NCI-H187 treated with DMSO at 0.1 percent for 48 hours (cell line): ENCODE results near the gene PGR.
"Not testable (repeated sequence)": the region's sequence is repeated elsewhere in the genome, so short reads cannot be mapped to it uniquely, and the experiment has no call there.

Experiments
- DNase-seq: peaks from one replicate; lab custom pipeline; 2025; lab: John Stamatoyannopoulos, UW

Gene PGR

DNA sequence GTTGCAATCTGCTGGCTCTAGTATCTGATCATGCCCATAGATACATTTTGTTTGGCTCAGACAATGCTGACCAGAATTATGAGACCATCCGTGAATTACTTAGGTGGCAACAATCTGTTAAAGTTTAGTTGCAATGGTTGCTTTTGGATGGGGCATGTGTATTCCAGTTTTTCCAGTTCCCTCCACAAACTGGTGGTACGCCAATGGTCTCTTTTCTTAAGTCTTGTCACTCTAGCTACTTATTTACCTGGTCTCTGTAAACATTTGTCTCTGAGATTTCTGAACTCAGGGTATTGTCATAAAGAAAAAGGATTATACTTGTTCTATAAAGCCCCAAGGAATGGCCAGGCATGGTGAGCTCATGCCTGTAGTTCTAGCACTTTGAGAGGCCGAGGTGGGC lies 65.9 kb downstream of the PGR start:
- DNase-seq, result no peak

DNA sequence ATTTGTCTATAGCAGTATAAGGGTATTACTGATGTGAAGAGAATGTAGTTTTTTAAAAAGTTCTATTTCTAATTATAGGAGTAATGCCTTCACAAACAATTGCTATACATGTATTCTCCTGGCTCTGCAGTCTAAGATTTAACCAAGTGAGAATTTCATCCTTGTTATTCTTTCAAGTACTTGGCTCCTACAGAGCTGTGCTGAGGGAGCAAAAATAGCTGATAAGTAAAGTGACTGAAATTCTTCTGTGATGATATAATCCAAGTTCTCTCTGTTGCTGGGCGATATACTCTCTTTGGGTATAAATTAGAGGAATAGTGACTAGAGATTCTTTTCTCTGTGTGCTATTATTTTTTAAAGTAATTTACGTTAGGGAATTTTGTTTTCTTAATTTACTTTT lies 68.0 kb downstream of the PGR start:
- DNase-seq, result no peak

DNA sequence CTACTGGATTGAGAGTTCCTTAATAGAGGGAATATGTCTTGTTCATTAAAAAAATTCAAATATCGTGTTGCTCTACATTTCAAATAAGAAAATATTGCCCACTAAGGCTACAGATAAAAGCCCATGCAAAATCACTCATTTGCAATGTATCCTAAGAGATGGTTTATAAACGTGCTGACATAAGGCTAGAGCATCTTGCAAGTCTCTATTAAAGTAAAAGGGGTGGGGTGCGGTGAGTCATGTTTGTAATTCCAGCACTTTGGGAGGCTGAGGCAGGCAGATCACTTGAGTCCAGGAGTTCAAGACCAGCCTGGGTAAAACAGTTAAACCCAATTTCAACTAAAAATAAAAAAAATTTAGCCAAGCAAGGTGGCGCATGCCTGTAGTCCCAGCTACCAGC lies 70.3 kb downstream of the PGR start:
- DNase-seq, result no peak

DNA sequence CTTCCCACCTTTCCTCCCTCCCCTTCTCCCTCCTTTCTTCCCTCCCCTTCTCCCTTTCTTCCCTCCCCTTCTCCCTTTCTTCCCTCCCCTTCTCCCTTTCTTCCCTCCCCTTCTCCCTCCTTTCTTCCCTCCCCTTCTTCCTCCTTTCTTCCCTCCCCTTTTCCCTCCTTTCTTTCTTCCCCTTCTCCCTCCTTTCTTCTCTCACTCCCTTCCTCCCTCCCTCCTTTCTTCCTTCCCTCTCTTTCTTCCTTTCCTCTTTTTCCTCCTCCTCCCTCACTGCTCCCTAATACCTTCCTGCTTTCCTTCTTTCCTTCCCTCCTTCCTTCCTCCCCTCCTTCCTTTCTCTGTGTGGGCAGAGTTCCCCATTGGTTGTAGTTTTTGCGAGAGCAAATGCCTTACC lies 76.1 kb downstream of the PGR start:
- no peak for DNase-seq

DNA sequence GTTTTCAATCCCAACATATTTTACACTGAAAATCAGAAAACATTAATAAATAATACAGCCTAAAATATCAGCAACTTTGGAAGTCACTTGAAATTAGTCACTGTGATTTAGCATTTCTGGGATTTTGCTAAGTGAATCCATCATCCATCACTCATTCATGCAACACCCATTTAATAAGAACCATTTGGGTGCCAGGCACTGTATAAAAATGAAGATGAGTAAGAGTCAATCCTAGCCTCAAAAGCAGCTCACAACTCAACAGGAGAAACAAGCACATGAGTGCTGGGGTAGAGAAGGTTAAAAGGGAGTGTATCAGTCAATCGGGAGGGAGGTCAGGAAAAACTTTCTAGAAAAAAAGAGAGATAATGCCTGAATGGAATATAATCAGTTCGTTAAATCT lies 77.9 kb downstream of the PGR start:
- no peak for DNase-seq

DNA sequence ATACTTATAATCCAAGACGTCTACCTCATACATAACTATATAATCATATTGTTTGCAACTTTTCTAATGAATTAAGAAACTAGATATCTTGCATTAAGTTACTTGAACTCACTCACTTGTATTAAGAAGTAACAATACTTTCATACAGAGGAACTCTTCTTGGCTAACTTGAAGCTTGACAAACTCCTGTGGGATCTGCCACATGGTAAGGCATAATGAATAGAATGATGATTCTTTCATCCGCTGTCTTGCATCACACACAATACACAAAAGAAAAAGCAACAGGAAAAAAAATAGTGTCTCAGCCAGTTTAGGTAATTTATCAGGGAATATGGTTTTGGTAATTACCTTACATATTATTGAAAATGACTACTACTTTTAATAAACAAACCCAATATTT lies 79.8 kb downstream of the PGR start:
- no peak for DNase-seq

DNA sequence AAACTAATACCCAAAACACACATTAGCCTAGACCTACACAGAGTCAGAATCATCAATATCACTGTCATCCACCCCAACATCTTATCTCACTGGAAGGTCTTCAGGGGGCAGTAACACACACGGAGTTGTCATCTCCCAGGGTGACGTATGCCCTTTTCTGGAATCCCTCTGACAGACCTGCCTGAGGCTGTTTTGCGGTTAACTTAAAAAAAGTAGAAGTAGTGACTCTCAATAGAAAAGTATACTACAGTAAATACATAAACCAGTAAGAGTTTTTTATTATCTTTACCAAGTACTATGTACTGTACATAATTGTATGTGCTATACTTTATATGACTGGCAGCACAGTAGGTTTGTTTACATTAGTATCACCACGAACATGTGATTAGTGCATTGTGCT lies 80.5 kb downstream of the PGR start:
- no peak for DNase-seq

DNA sequence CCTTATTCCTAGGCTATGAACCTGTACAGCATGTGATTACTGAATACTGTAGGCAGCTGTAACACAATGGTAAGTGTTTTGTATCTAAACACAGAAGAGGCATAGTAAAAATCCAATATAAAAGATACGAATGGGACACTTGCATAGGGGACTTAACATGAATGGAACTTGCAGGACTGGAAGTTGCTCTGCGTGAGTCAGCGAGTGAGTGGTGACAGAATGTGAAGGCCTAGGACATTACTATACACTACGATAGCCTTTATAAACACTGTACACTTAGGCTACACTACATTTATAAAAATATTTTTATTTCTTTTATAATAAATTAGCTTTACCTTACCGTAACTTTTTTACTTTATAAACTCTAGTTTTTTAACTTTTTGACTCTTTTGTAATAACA lies 81.1 kb downstream of the PGR start:
- no peak for DNase-seq

DNA sequence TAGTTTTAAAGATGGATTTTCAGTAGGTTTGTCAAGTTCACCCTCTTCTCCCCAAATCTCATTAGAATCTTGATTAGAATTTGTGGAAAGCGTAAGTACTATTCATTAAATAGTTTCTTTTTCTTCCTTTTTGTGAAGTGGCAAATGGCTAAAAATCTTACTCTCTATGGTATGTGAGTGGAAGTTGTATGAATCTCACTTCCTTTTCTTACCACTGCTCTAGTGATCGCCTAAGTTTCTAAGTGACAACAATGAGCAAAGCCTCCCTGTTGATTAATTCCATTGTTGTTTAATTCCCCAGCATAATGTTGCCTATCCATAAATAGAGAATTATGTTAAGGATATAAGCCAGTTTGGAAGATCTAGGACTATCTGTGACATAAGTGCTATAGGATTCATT lies 82.7 kb downstream of the PGR start:
- DNase-seq, result no peak

DNA sequence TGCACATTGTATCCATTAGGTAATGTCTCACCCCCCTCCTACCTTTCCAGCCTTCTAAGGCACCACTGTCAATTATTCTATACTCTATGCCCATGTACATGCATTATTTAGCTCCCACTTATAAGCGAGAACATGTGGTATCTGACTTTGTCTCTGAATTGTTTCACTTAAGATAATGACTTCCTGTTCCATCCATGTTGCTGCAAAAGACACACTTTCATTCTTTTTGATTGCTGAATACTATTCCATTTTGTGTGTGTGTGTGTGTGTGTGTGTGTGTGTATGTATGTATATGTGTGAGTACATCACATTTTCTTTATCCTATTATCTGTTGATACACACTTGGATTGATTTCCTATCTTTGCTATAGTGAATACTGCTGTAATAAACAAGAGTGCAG lies 84.2 kb downstream of the PGR start:
- no peak for DNase-seq

DNA sequence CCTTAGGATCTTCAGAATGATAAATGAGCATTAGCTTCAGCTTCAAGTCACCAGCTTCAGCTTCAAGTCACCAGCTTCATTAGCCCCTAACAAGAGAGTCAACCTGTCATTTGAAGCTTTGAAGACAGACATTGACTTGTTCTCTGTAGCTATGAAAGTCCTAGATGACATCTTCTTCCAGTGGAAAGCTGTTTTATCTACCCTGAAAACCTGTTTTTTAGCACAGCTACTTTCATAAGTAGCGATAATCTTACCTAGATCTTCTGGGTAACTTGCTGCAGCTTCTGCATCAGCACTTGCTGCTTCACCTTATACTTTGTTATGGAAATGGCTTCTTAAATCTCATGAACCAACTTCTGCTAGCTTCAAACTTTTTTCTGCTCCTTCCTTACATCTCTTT lies 85.7 kb downstream of the PGR start:
- no peak for DNase-seq

DNA sequence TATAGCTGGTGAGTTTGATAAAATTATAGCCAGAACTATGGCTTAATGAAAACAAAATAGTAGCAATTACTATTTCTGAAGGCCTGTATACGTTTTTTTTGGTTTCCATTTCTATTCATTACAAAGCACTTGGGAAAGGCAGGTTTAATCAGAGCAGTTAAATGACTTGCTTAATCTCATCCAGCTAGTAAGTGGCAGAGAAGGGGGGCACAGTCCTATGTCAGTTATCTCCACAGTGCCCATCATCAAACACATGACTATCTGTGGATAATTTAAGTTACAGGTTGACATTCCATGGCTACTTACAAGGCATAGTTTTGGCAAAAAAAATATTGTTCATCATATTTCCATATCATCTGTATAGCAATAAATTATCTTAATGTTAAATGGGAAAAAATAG lies 93.7 kb downstream of the PGR start:
- no peak for DNase-seq

DNA sequence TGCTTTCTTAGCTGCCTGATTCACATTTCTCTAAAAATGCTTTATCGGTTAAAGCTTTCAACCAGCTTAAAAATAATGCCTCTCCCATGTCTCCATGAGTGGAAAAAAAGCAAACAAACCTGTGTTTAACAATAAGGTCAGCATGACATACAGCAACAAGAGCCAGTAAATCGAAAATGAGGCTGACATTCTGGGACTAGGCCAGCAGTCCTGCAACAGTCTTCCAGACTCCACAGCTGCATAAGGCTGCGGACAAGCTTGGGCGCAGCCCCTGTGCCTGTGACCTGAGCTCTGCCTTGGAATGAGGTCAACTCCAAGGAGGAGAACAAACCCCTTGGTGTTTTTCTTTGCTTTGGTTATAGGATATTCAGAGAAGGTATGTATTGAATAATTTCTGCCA lies 95.5 kb downstream of the PGR start:
- no peak for DNase-seq

DNA sequence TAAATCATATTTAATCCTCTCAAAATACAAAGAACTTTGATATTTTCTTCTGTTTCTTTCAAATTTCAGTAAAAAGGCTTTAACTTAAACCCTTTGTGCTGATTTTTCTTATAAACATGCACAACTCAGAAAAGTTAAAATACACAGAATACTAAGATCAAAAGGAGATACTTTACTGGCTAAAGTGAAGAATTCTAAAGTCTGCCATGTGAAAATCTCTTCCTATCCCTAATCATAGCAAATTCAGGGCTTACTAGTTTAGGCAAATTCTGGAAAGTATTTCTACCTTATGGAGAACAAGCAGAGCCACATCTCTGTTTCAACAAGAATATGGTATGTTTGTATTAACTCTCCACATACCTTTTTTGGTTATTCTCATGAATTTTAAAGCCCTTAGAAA lies 96.6 kb downstream of the PGR start:
- no peak for DNase-seq

DNA sequence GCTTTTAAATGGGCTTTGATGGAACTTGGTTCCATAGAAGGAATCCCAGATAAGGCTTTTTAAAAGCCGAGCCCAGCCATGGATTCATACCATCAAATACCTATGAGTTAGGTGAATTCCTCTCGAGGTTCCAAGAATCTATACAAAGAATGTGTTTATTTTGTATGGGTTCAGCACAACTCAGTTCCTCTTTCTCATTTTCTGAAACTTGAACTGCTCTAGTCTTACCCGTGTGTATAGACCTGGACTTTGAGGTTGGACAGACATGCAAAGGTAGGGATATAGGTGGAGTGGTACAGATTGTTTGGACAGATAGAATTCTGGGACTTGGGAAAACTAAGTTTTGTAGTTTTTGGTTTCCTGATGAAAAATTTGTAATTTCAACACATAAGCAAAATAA lies 97.9 kb downstream of the PGR start:
- DNase-seq, result no peak

DNA sequence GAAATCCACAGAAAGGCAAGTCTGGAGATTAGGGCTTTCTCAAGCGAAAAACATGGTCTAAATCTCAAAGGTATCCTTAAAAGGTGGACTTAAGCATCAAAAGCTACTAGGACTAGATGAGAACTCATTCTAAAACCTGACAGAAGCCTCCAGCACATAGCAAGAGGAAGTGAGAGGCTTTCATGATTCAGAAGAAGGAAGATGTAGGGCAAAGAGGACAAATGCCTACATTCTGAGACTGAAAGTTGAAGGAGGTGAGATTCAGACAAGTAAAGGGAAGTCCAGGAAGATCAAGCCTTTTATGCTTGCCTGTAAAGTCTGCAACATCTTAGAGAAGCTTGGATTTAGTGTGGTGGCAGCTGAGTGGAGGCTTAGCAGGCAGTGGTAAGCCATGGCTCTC lies 98.9 kb downstream of the PGR start:
- DNase-seq, result no peak

DNA sequence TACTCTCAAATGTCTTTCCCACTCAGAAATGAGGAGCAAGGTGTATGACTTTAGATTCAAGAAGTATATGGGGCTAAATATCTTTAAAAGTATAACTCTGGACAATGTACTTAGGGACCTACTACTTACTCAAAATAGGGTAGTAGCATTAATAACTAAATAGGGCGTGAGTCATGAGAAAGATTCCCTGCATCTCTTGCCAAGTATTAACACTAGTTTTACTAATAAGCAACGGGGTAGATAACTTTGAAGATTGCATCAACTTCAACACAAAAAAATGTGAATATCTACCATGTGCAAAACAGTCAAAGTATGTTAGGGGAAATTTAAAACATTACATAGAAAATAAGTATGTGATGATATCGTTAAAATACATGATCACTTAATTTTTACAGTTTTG lies 99.6 kb downstream of the PGR start:
- no peak for DNase-seq

DNA sequence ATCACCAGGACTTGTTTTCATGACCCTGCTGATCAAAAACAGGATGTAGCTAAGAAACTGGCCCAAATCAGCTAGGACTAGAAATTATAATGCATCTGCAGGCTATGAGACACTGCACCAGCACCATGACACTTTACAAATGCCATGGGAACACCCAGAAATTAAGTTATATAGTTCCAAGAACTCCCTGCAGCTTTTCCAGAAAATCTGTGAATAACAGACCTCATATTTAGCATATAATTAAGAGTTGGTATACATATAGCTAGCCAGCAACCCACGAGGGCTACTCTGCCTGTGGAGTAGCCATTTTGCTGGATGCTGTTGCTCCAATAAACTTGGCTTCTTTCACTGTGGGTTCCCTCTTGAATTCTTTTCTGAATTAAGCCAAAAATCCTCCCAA lies 101.0 kb downstream of the PGR start:
- no peak for DNase-seq

DNA sequence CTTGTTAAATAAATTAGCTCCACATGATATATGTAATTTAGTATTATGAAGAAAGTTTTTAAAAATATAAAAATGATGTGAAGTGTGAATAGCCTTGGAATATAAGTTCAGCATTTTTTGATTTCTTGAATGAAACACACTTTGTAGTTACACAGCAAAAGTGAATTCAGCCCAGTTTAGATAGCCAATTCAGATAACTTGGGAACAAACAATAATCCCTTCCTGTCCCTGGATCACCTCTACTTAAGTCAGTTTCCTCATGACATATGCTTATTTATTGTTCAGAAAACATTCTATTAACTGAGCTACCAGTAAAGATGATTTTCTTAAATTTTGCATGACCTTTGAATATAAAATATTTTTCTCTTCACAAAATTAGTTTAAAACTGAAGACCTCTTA lies 107.4 kb downstream of the PGR start:
- DNase-seq, result no peak

DNA sequence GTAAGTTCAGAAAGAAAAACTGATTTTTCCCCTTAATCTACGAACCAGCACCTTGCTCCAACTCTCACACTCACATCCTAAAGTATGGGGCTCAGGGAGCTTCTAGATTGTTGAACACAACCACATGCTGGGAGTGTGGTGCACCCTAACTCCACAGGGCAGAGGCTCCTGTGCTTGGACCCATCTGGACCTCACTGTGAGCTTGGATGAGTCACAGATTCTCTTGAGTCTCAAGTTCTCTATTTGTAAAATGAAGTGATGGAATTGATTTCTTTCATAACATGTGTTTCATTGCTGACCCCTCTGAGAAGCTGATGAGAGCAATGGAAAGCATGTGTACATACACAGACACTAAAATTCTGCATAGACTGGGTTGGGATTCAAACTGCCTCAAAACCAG lies 109.7 kb downstream of the PGR start:
- no peak for DNase-seq

DNA sequence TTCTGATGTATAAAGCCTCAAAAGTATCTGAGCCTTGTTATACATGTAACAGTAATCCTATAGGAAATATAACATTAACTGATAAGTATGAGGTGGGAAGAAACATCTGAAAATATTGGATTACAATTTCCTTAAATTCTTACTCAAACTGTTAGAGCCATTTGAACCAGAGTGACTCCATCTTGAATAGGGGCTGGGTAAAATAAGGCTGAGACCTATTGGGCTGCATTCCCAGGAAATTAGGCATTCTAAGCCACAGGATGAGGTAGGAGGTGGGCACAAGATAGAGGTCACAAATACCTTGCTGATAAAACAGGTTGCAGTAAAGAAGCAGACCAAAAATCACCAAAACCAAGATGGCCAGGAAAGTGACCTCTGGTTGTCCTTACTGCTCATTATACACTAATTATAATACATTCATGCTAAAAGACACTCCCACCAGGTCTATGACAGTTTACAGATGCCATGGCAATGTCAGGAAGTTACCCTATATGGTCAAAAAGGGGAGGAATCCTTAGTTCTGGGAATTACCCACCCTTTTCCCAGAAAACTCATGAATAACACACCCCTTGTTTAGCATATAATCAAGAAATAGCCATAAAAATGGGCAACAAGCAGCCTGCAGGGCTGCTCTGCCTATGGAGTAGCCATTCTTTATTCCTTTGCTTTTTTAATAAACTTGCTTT lies 114.9 kb downstream of the PGR start:
- DNase-seq, result no peak

DNA sequence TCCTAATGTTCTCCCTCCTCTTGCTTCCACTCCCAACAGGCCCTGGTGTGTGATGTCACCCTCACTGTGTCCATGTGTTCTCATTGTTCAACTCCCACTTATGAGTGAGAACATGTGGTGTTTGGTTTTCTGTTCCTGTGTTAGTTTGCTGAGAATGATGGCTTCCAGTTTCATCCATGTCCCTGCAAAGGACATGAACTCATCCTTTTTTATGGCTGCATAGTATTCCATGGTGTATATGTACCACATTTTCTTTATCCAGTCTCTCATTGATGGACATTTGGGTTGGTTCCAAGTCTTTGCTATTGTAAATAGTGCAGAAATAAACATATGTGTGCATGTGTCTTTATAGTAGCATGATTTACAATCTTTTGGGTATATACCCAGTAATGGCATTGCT lies 115.9 kb downstream of the PGR start:
- not testable (repeated sequence) for DNase-seq

DNA sequence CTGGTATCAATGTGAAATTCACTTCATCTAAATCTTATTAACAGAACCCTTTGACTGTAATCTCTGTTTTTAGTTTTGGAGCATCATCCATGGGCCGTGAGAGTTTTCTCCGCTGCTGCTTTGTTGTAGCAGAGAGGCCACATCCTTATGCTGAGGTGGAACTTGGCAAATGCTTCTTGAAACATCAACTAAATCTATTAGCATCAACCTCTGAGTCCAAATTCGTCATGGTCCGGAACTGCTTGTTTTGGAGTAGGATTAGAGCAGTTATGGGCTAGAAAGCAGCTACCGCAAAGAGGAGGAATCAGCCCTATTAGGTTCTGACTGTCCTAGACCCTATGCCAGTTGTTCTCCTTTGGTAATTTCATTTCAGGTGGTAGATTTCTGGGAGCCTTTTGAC lies 117.7 kb downstream of the PGR start:
- DNase-seq, result no peak

DNA sequence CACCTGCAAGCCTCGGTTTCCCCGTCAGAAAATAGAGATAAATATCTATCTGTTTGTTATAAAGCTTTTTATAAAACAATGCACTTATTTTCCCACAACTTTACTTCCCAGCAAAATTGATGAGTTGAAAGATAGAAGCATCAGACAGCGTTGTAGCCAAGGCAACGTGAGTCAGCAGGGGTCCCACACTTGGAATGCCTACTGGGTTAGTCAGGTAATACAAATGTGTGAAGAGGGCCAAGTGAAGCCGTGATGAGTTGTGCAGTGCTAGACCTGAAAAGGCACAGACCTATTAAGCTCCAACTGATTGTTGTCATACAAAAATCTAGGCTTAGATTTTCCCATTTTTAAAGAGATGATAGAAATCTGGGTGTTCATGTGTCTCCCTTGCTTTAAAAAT lies 118.7 kb downstream of the PGR start:
- DNase-seq, result no peak

DNA sequence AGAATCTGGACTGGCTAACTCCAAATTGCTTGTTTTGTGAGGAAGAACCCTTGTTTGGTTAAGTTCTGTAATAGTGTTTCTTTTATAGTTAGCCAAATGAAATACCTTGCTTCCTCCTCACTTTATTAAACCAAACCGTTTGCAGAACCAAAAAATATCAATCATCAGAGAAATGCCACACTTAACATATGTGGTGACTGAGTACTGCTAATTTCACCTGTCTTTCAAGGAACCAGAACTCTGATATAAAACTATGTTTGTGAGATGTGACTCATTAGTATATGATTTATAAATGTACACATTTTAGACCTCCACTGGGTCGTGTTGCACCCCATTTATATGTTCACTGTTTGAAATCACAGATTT lies 119.9 kb downstream of the PGR start:
- DNase-seq, result no peak
